Spleen (tissue), 11 donors: ENCODE measurements around the gene TMEM145. TPM values are rescaled to one million over a fixed set of nuclear protein-coding genes. Genes with fewer than 3 reads are reported as not detected.

Source experiments
- DNase-seq: peaks from one replicate; pipeline ENCODE4 v3.0.0-alpha.2; 2020
- H3K27ac ChIP-seq, 8 donors: fragments of 200-600 bp; sonication (generic) in 7 of 8; 1 replicate in 4 of 8; 2 replicates in 4 of 8; pipeline versions ENCODE4 v1.5.0 to v1.8.0; 2016 to 2021; ENCODE audit warnings: inconsistent platforms in 4 of 8, mild to moderate bottlenecking in 4 of 8, moderate library complexity in 1 of 8
- H3K27me3 ChIP-seq, 7 donors: fragments of 200-600 bp; sonication (generic) in 6 of 7; replicated peaks in 1 of 7; 1 replicate in 4 of 7; 2 replicates in 3 of 7; pipeline versions ENCODE4 v1.5.0 to v1.8.0; 2016 to 2021; ENCODE audit warnings: inconsistent platforms in 3 of 7, mild to moderate bottlenecking in 1 of 7
- H3K36me3 ChIP-seq, 6 donors: fragments of 200-600 bp; sonication (generic) in 5 of 6; 1 replicate in 4 of 6; 2 replicates in 2 of 6; pipeline versions ENCODE4 v1.5.0 to v1.8.0; 2016 to 2021; ENCODE audit warnings: inconsistent platforms in 2 of 6
- H3K4me1 ChIP-seq, 6 donors: fragments of 200-600 bp; sonication (generic) in 5 of 6; 1 replicate in 3 of 6; 2 replicates in 3 of 6; pipeline versions ENCODE4 v1.5.0 to v1.8.0; 2016 to 2021; ENCODE audit warnings: inconsistent platforms in 3 of 6
- H3K4me3 ChIP-seq, 8 donors: fragments of 200-600 bp; sonication (generic) in 7 of 8; 1 replicate in 4 of 8; 2 replicates in 4 of 8; pipeline versions ENCODE4 v1.5.0 to v1.8.0; 2016 to 2021; ENCODE audit warnings: inconsistent platforms in 4 of 8, mild to moderate bottlenecking in 4 of 8, moderate library complexity in 2 of 8
- H3K9me3 ChIP-seq, 8 donors: fragments of 200-600 bp; sonication (generic) in 7 of 8; 1 replicate in 4 of 8; 2 replicates in 4 of 8; pipeline versions ENCODE4 v1.5.0 to v1.8.0; 2016 to 2021; ENCODE audit warnings: inconsistent platforms in 4 of 8
- POLR2A ChIP-seq, 3 donors: fragments of 450-650 bp; IDR thresholded peaks; one replicate each; pipeline ENCODE4 v1.5.1; 2017; ENCODE audit warnings: antibody characterized with exemption in 3 of 3, mild to moderate bottlenecking in 1 of 3
- POLR2AphosphoS5 ChIP-seq, 3 donors: sonication (generic); formaldehyde crosslinking; IDR thresholded peaks; one replicate each; pipeline ENCODE4 v1.5.1; 2017; ENCODE audit warnings: antibody characterized with exemption in 3 of 3
- WGBS, 5 donors: extraction: QIAGEN DNeasy Blood & Tissue Kit in 3 of 5; methylation state at CpG; one replicate each; pipeline versions ENCODE4 v1.1.5 to v1.1.7; 2013 to 2018; 5-methylcytosine and 5-hydroxymethylcytosine counted together
- intact Hi-C: fragments of 100-400 bp; cut with DNase I; formaldehyde crosslinking; loops from one replicate; pipeline ENCODE4 v1.15.0; 2023; ENCODE audit warnings: low total_unique reads
- polyA plus RNA-seq, 3 donors: library from polyadenylated mRNA; stranded (reverse); fragments of 200-250 nt; gene quantifications; one replicate each; pipeline ENCODE4 v1.2.1, GENCODE V29; 2013
- total RNA-seq, 7 donors: library from RNA; depleted of rRNA in 3 of 7; stranded (reverse); fragments of >200 nt in 3 of 7; fragmentation: NEBNext Ultra II Directional in 4 of 7; extraction: Animal tissue kit (Norgen Biotek cat#: 25700) in 4 of 7; gene quantifications; one replicate each; pipeline versions ENCODE4 v1.1.0 to v1.2.1, GENCODE V29; 2016 to 2021
- TF ChIP-seq, protein P1 (sequence below), 11 experiments: fragments of 200-600 bp in 7 of 11; fragments of 450-650 bp in 4 of 11; sonication (generic) in 4 of 11; IDR thresholded peaks in 8 of 11; conservative IDR thresholded peaks in 3 of 11; 1 replicate in 7 of 11; 2 replicates in 4 of 11; pipeline versions ENCODE4 v1.4.0 to v1.8.0; 2016 to 2021; ENCODE audit warnings: antibody characterized with exemption in 11 of 11, inconsistent platforms in 4 of 11, mild to moderate bottlenecking in 1 of 11
- donor health status: healthy with polysubstance abuse.
- donor health status: DM: no; HTN: no; CAD: no; lungs with moderate emphysema.
- donor health status: DM: no; HTN: no; CAD: no.
- donor health status: Bipolar disorder and iron deficiency.
- donor health status: healthy.
- donor health status: DM: no; HTN: no; CAD: no.
- donor health status: DM: yes; HTN: yes; CAD: no.

The TMEM145 gene
- total and polyA plus RNA-seq, 10 donors: 0.13 to 2.3 (median 0.73) TPM; not detected in 1

DNA sequence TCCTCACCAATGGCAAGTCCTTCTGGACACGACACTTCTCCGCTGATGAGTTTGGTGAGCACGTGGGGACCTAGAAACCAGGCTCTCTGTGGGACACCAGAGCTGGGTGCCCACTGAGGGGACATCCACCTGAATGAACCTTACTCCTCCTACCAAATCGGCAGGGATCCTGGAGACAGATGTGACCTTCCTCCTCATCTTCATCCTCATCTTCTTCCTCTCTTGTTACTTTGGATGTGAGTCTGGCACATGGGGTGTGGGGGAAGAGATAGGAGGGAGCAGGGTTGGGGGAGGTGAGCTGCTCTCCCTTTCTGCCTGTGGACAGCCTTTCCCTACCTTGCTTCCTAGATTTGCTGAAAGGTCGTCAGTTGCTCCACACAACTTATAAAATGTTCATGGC, 1.9 kb downstream of the TMEM145 start:
- Histone ChIP-seq H3K4me1 (peaks cover 17 to 38% (median 27%) of the 10 kb centered on the region in 6 donors), H3K27me3 (peaks cover 0 to 49% (median 27%) of the 10 kb centered on the region in 7 donors), H3K4me3 (no peak overlapping the region), H3K27ac (no peak overlapping the region), H3K9me3 (no peaks in the 10 kb centered on the region), H3K36me3 (no peaks in the 10 kb centered on the region)
- 67 to 89% (median 83%) methylated on average over 3 to 5 of the region's 5 CpGs for WGBS, 5 donors
- TF ChIP-seq POLR2A (IDR thresholded peaks at IDR 0.05): no peak
- no peak for DNase-seq
- intact Hi-C loops: no loop called here

GRCh38 chr19:42316223-42317211, 3.4 kb downstream of the TMEM145 start:
- intact Hi-C loops: no loop called here
- peak; percentile 86 for DNase-seq
- Histone ChIP-seq H3K4me1 (peaks cover 17 to 38% (median 27%) of the 10 kb centered on the region in 6 donors), H3K9me3 (no peaks in the 10 kb centered on the region), H3K4me3 (peak overlapping the region in 3 of 8 donors; percentile 7 to 50 (median 9)), H3K27me3 (peaks cover 0 to 40% (median 27%) of the 10 kb centered on the region in 7 donors), H3K27ac (peak overlapping the region in 3 of 8 donors; percentile 38 to 49 (median 44)), H3K36me3 (no peaks in the 10 kb centered on the region)
- 16 to 21% (median 20%) methylated on average over 23 to 28 of the region's 28 CpGs for WGBS, 5 donors
- peak; percentile 27 to 74 (median 52) for TF ChIP-seq POLR2AphosphoS5 (IDR thresholded peaks at IDR 0.05)
- no peak for TF ChIP-seq POLR2A (IDR thresholded peaks at IDR 0.05)

- no peak for DNase-seq
- intact Hi-C loops: no loop called here
- no peak overlapping the region for H3K27ac ChIP-seq
- peaks cover 0 to 38% (median 22%) of the 10 kb centered on the region in 7 donors for H3K27me3 ChIP-seq
- WGBS, 5 donors: 88 to 94% (median 90%) methylated on average over 13 of the region's 13 CpGs
- H3K4me1 ChIP-seq: peaks cover 17 to 36% (median 27%) of the 10 kb centered on the region in 6 donors
- H3K4me3 ChIP-seq: no peak overlapping the region
- TF ChIP-seq POLR2AphosphoS5 (IDR thresholded peaks at IDR 0.05) (no peak), POLR2A (IDR thresholded peaks at IDR 0.05) (no peak)
- TF ChIP-seq, protein P1, sequence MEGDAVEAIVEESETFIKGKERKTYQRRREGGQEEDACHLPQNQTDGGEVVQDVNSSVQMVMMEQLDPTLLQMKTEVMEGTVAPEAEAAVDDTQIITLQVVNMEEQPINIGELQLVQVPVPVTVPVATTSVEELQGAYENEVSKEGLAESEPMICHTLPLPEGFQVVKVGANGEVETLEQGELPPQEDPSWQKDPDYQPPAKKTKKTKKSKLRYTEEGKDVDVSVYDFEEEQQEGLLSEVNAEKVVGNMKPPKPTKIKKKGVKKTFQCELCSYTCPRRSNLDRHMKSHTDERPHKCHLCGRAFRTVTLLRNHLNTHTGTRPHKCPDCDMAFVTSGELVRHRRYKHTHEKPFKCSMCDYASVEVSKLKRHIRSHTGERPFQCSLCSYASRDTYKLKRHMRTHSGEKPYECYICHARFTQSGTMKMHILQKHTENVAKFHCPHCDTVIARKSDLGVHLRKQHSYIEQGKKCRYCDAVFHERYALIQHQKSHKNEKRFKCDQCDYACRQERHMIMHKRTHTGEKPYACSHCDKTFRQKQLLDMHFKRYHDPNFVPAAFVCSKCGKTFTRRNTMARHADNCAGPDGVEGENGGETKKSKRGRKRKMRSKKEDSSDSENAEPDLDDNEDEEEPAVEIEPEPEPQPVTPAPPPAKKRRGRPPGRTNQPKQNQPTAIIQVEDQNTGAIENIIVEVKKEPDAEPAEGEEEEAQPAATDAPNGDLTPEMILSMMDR (IDR thresholded peaks at IDR 0.05 in 8 of 11, conservative IDR thresholded peaks at IDR 0.05 in 3 of 11): no peak
- no peaks in the 10 kb centered on the region for H3K9me3 ChIP-seq
- H3K36me3 ChIP-seq: no peaks in the 10 kb centered on the region
Measured at GRCh38 chr19:42317535-42317934, 4.4 kb downstream of the TMEM145 start.

GRCh38 chr19:42322305-42322704, 9.2 kb downstream of the TMEM145 start:
- Histone ChIP-seq H3K27me3 (peaks cover 0 to 33% (median 21%) of the 10 kb centered on the region in 7 donors), H3K36me3 (no peaks in the 10 kb centered on the region), H3K9me3 (no peaks in the 10 kb centered on the region), H3K27ac (no peak overlapping the region), H3K4me1 (peaks cover 14 to 41% (median 30%) of the 10 kb centered on the region in 6 donors), H3K4me3 (no peak overlapping the region)
- WGBS, 5 donors: 63 to 80% (median 74%) methylated on average over 9 of the region's 9 CpGs
- DNase-seq: no peak
- intact Hi-C loops: no loop called here
- TF ChIP-seq, protein P1 (IDR thresholded peaks at IDR 0.05 in 8 of 11, conservative IDR thresholded peaks at IDR 0.05 in 3 of 11): no peak
- TF ChIP-seq POLR2AphosphoS5 (IDR thresholded peaks at IDR 0.05): no peak
- TF ChIP-seq POLR2A (IDR thresholded peaks at IDR 0.05): no peak

DNA sequence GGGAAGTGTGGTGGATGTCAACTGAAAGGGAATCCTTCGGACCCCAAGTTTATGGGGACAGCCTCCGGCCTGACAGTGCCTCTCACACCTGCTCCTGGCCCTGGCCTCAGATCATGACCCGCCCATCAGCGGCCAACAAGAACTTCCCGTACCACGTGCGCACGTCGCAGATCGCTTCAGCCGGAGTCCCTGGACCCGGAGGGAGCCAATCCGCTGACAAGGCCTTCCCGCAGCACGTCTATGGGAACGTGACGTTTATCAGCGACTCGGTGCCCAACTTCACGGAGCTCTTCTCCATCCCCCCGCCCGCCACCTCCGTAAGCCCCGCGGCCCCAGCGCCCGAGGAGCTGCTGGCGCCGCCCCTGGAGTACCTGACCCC, 10.4 kb downstream of the TMEM145 start:
- Histone ChIP-seq H3K36me3 (no peaks in the 10 kb centered on the region), H3K27me3 (peaks cover 0 to 33% (median 21%) of the 10 kb centered on the region in 7 donors), H3K27ac (no peak overlapping the region), H3K4me1 (peaks cover 13 to 47% (median 37%) of the 10 kb centered on the region in 6 donors), H3K4me3 (peak overlapping the region in 2 of 8 donors; percentile 86 to 89), H3K9me3 (no peaks in the 10 kb centered on the region)
- TF ChIP-seq, protein P1 (IDR thresholded peaks at IDR 0.05 in 8 of 11, conservative IDR thresholded peaks at IDR 0.05 in 3 of 11): no peak
- TF ChIP-seq POLR2A (IDR thresholded peaks at IDR 0.05) (no peak), POLR2AphosphoS5 (IDR thresholded peaks at IDR 0.05) (no peak)
- WGBS, 5 donors: 26 to 41% (median 27%) methylated on average over 22 to 29 of the region's 29 CpGs
- intact Hi-C loops: no loop called here
- DNase-seq: no peak
